Skin of body (tissue), 2 donors: Measurements from ENCODE around the gene HDAC4. TPM values are rescaled to one million over a fixed set of nuclear protein-coding genes. Genes with fewer than 3 reads are reported as not detected.

Source experiments
- DNase-seq: peaks from one replicate; lab custom pipeline; 2025; lab: John Stamatoyannopoulos, UW
- total RNA-seq: library from RNA; depleted of rRNA; stranded (reverse); fragments of >200 nt; gene quantifications from one replicate; pipeline ENCODE4 v1.2.3, GENCODE V29; 2014

The HDAC4 gene
- total RNA-seq, 1 donor from 2014 or later = 22.8 TPM

DNA sequence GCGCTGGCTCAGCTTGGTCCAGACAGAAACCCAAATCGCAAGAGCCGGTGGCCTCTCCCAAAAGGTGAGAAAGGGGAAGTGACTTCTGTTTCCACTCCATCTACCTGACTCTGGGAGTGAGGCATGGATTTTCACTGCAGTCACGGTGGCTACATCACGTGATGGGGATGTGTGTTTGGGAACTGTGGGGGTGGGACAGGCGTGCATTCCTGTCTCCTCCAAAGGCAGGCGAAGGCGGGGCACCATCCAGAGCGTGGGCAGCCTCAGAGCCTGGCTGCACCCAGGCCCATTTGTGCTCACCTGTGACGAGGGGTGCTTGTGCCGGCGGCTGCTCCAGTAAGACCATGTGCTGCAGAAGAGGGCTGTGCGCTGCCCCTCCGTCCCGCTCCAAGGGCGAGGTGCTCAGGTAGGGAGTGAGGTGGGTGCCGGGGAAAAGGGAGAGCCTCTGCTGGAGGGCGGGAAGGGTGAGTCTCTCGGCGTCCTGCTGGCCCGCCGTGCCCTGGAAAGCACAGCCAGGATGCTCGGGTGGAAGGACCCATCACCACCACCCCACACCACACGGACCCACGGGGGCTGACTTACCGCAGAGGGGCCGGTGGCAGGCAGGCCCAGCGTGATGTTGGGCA lies 266.8 kb downstream of the HDAC4 start:
- DNase-seq = no peak

DNA sequence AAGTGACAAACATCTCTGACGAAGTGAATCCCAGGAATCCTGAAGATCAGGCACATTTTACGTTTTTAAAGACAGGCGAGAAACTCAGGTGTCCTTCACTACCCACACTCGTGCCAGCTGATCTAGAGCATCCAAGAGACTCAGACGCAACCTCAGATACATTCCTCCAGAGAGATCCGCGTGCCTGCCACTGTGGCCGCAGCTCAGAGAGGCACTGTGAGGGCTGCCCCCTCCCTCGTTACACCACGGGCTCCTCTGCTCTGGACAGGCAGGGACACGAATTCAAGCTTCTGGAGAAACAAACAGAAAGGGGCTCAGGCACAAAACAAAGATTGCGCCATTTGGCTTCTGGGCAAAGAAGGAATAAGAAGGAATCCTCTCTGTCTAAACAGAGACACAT lies 268.0 kb downstream of the HDAC4 start:
- DNase-seq = no peak

DNA sequence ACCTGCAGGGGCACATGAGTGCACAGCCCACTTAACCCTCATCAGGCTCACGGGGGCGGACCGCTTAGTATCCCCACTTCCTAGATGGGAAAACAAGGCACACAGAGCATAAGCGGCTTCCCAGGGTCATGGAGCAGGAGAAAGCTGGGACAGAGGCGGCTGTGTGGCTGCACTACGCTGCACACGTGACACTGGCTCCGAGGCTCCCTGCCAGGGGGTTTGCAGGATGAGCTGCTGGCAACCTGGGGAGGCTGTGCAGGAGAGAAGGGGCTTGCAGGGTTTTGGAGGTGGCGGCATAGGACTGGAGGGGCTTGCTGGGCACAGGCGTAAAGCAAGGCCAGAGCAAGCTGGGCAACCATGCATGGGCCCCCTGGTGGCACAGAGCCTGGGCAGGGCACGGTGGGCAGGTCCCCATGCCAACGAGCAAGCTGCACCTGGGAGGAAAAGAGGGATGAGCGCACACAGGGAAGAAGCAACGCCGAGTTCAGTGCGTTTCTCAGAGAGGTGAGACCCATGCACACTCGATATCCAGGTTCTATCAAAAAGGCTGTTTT lies 268.6 kb downstream of the HDAC4 start:
- DNase-seq = no peak

DNA sequence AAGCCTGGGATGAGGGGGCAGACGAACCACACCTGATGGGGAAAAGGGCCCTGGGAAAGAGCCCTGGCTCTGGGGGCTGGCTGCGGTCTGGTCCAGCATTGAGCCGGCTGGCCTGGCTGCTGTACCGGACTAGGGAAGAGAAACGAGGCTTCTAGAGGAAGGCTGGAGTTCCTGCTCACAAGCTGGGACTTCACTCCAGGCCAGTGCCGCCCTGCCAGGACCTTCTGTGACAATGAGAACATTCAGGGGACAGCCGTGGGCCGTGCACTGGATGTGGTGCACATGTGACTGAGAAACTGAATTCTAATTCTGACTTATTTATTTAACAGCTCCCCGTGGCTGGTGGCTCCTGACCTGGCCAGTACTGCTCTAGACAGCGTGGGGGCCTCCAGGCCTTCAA lies 269.3 kb downstream of the HDAC4 start:
- DNase-seq = no peak

- DNase-seq = no peak
Measured at GRCh38 chr2:239130786-239131325, 270.0 kb downstream of the HDAC4 start.

- DNase-seq = no peak
Measured at GRCh38 chr2:239130041-239130440, 270.8 kb downstream of the HDAC4 start.

DNA sequence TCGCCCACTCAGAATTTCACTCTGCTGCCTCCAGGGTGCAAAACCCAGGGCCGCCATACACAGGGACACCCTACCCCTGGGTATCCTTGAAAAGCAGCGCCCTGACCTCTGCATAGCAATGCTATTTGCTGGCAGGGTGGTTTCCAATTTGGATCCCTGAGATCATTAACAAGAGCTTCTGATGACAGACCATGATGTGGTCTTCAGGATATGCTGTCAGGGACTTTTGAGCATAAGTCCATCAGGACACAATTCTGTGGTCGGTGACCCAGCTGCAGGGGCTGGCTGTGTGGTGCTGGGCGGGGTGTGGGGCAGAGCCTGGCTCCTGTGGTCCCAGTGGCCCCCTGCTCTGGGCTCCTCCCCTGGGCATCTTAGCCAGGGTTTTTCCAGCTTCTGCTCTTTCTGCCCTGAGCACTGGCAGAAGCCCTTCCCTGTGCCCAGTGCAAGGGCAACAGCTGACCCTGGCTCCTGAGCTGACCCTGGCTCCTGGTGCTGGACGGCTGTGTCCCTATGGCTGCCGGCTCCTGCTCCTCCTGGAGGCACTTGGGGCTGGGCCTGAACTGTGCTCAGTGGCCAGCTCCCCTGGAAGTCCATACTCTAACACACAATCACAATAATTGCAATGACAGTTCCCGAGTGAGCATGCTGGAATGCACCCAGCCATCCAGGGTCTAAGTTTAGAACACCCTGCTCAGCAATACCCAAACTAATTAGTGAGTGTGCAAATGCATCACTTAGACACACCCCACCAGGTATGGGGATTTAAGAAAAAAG lies 271.5 kb downstream of the HDAC4 start:
- no peak for DNase-seq

GRCh38 chr2:239128706-239129105 lies 272.1 kb downstream of the HDAC4 start:
- no peak for DNase-seq

DNA sequence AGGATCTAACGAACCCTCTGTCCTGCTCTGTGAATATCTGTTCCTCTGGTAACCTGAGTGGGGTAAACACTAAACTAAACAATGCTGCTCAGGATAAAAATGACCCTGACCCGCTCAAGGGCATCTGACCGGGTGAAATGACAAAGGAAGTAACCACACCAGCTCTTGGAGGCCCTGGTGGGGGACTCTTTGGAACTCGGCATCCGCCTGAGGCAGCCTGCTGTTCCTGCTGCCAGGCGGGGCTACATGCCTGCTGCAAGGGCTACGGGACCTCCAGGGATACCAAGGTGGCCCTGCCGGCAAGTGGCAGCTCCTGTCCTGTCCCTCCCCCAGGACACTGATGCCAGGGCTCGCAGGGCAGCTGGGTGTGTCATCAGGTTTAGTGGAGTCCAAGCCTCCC lies 273.3 kb downstream of the HDAC4 start:
- no peak for DNase-seq

DNA sequence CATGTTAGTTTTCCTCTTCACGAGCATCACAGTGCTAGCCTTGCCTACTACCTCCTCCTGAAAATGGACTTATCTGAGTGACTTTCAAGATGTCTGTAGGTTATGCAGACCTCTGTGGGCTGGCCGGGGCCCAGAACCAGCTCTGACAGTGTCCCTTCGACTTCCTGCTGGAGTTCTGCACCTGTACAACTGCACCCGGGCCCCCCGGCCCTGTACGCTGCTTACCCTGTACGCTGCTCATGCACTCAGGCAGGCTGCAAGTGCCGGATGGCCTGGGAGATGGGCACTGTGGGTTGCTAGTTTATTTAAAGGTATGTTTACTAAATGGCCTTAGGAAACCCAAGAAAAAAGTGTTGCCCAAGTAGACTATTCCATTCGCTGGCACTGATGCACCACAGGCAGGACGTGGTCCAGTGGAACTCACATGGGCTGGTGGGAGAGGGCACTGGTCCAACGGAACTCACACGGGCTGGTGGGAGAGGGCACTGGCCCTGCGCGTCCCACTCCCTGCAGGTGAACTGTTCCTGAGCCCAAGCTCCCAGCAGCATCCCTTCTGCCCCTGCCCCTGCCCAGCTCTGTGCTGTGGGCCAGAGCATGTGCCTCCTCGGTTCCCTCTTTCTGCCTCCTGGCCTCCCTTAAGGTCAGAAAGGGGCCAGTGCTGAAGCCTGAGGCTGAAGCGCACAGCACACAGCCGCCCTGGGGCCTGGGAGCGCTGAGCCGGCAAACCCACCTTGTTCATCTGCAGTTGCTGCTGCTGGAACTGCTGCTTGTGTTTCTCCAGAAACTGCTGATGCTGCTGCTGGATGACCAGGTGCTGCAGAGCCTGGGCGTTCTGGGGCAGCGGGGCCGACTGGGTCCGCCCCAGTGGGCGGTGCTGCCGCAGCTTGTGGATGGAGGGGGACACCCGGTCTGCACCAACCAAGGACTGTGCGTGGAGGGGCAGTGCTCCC lies 274.8 kb downstream of the HDAC4 start:
- DNase-seq = no peak

DNA sequence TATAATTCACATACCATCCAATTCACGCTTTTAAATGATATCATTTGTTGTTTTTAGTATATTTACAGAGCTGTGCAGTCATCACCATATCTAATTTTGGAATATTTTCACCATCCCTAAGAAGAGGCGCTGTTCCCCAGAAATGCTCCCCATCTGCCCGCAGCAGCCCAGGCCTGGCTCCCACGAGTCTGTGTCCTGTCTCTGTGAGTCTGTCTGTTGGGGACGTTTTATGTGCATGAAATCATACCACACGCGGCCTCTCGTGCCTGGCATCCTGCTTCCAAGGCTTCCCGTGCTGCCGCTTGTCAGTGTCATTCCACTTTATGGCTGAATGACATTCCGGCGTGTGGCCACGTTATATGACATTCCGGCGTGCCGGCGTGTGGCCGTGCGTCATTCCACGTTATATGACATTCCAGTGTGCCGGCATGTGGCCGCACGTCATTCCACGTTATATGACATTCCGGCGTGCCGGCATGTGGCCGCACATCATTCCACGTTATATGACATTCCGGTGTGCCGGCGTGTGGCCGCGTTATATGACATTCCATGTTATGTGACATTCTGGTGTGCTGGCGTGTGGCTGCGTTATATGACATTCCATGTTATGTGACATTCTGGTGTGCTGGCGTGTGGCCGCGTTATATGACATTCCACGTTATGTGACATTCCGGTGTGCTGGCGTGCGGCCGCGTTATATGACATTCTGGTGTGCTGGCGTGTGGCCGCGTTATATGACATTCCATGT lies 276.5 kb downstream of the HDAC4 start:
- DNase-seq = no peak

- no peak for DNase-seq
Measured at GRCh38 chr2:239122421-239123110, 278.3 kb downstream of the HDAC4 start.

DNA sequence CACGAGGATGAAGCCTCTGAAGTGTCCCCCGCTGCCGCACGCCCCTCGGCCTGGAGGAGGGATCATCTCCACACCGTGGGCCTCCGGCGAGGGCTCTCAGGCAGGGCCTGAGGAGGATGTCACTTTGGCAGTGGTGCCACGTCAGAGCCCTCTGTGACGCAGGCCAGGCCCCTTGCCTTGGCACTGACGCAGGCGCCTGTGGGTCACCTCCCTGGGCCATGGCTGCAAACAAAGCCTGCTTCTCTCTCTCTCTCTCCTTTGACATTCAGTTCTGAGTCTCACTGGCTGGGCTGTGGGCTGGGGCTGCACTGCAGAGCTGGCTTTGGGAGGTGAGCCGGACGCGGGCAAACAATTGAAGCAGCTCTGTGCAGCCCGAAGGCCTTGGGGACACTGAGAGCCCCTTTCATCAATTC lies 279.2 kb downstream of the HDAC4 start:
- DNase-seq = peak; percentile 50

DNA sequence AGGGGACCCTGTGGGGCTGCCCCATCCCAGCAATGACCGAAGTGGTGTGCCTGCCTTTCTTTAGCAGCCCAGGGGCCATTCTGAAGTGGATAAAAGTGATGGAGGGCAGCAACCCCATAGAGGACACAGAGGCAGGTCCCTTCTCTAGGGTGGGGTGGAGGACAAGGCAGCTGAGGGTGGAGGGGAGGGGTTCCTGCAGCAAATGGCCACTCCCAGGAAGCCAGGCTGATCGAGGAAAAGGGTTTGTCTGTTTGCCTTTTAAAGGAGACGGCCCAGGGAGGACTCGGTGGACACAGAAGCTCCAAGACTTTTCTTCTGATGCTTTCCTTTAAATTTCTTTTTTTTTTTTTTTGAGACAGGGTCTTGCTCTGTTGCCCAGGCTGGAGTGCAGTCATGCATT lies 280.2 kb downstream of the HDAC4 start:
- no peak for DNase-seq

DNA sequence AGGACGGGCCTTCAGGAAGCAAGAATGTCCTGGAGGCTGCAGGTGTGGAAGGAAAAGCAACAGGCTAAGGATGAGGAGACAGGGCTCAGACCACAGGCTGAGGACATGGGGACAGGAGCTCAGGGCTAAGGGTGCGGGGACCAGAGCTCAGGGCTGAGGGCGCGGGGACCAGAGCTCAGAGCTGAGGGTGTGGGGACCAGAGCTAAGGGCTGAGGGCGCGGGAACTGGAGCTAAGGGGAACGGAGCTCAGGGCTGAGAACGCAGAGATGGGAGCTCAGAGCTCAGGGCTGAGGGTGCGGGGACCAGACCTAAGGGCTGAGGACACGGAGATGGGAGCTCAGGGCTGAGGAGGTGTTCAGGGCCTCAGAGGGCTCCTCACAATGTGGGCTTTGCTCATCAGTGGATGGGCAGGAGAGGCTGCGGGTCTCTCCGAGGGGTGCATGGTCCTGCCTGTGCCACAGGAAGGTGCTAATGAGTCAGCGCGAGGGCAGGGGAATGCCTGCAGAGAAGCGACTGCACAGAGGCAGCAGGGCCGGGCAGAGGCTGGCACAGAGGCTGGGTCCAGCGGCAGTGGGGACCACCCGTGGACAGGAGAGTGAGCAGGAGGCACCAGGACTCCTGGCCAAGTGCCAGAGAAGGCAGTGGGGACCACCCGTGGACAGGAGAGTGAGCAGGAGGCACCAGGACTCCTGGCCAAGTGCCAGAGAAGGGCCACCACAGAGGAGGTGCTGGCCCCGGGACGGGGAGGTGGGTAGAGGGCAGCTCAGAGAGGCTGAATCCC lies 281.3 kb downstream of the HDAC4 start:
- DNase-seq = no peak

GRCh38 chr2:239118675-239119211 lies 282.1 kb downstream of the HDAC4 start:
- no peak for DNase-seq

GRCh38 chr2:239118264-239118663 lies 282.6 kb downstream of the HDAC4 start:
- DNase-seq = no peak

- DNase-seq = no peak
Measured at GRCh38 chr2:239117831-239118230, 283.0 kb downstream of the HDAC4 start.
